Measurements from ENCODE around the gene ITGB2.

ITGB2 gene

DNA sequence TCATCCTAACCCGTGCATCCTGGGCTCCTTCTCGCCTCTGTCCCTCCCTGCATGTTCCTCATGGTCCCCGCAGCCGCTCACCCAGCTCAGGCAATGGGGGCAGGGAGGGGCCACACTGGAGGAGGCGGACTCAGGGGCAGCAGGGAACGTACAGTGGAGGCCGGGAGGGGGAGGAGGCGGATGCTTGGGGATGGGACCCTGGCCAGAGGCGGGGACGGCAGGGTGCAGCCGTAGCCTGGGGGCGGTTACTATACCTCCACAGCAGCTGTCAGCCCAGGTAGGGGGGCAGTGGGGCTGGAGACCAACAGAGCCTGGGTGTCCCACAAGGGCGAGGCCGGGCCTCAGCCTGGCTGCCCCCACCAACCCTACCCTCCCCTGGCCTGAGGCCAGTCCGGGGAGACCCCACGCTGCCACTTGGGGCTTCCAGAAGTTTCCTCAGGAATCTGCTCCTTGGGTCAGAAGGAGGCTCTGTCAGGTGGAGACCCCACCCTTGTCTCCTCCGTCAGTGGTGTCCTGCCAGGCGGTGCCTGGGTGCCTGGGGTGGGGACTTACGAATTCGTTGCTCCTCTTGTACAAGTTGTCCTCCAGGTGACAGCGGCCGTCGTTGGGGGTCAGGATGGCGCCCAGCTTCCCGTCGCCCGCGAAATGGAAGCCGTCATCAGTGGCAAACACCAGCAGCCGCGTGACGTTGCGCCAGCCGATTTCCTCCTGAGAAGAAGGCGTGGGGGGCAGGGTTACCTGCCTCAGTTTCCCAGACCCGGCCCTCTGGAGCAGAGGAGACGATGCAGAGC, 20.7 kb downstream of the ITGB2 start:
- no peak for DNase-seq (ENCODE audit: extremely low spot score)
- TF ChIP-seq, protein P1, sequence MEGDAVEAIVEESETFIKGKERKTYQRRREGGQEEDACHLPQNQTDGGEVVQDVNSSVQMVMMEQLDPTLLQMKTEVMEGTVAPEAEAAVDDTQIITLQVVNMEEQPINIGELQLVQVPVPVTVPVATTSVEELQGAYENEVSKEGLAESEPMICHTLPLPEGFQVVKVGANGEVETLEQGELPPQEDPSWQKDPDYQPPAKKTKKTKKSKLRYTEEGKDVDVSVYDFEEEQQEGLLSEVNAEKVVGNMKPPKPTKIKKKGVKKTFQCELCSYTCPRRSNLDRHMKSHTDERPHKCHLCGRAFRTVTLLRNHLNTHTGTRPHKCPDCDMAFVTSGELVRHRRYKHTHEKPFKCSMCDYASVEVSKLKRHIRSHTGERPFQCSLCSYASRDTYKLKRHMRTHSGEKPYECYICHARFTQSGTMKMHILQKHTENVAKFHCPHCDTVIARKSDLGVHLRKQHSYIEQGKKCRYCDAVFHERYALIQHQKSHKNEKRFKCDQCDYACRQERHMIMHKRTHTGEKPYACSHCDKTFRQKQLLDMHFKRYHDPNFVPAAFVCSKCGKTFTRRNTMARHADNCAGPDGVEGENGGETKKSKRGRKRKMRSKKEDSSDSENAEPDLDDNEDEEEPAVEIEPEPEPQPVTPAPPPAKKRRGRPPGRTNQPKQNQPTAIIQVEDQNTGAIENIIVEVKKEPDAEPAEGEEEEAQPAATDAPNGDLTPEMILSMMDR (IDR thresholded peaks at IDR 0.05; ENCODE audit: control extremely low read depth, extremely low read depth, low read depth, missing control alignments) = no peak
- CTCF ChIA-PET = interaction anchor here (1.1 to 2.2 kb wide), 2 partner anchors 12 to 29 kb away, joined by 3 to 5 read pairs; no protein-coding TSS in a partner anchor
- POLR2A ChIA-PET = no interaction called here

- POLR2A ChIA-PET = no interaction called here
- TF ChIP-seq, protein P1 (IDR thresholded peaks at IDR 0.05; ENCODE audit: control extremely low read depth, extremely low read depth, low read depth, missing control alignments) = no peak
- CTCF ChIA-PET = interaction anchor here (1.2 to 2.2 kb wide), 2 partner anchors 8 to 30 kb away, joined by 5 read pairs; no protein-coding TSS in a partner anchor
- no peak for DNase-seq (ENCODE audit: extremely low spot score)
Measured at GRCh38 chr21:44898851-44899767, 21.6 kb downstream of the ITGB2 start.

DNA sequence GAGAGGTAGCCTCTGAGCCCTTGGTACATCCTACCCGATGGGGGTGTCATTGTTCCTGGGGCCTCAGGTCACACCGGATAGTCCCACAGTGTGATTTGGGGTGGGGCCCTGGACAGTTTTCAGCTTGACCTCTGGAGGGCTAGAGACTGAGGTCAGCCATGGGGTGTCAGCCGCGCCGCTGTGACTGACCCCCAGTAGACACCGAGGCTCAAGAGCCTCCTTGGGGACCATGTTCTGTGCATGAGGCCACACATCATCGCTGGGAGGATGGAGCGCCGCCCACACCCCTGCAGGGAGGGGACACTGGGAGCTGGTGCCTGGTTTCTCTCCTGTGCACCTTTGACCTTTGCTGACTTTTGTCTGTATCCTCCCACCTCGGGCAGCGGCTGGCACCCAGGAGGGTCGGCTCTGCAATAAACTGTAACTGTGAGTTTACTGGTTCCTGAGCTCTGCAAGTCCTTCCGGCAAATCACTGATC, 22.6 kb downstream of the ITGB2 start:
- POLR2A ChIA-PET = no interaction called here
- CTCF ChIA-PET = interaction anchor here (1.1 to 6.4 kb wide), 4 partner anchors 9 to 231 kb away, joined by 4 to 46 read pairs (median 5); no protein-coding TSS in a partner anchor
- TF ChIP-seq, protein P1 (IDR thresholded peaks at IDR 0.05; ENCODE audit: control extremely low read depth, extremely low read depth, low read depth, missing control alignments) = no peak
- no peak for DNase-seq (ENCODE audit: extremely low spot score)

DNA sequence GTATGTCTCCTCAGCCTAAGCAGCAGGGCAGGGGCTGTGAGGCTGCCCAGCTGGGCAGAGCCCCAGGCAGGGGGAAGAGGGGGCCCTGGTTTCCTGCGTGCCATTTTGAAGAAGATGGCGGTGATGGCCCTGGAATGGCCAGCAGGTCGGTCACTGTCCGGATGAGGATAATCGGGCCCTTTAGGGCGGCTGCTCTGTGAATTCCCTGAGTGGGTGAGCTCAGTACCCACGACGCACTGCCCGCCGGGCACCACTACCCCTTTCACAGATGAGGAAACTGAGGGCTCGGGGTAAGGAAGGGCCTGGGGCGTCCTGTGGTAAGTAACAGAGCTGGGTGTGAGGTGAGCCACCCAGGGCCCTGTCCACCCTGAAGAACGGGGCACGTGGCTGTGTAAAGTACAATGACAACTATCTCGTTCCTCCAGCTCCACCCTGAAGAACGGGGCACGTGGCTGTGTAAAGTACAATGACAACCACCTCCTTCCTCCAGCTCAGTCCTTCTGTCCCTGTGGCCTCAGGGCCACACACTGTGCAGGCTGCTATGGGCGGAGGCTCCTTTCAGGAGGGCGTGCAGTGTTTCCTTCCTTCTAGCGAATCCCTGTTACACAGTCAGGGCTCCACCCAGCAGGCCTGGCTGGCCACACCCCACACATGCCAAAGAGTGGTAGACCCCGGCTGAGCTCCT, 23.2 kb downstream of the ITGB2 start:
- no peak for DNase-seq (ENCODE audit: extremely low spot score)
- CTCF ChIA-PET = interaction anchor here (0.9 to 6.4 kb wide), 5 partner anchors 10 to 232 kb away, joined by 3 to 46 read pairs (median 5); no protein-coding TSS in a partner anchor
- POLR2A ChIA-PET = no interaction called here
- TF ChIP-seq, protein P1 (IDR thresholded peaks at IDR 0.05; ENCODE audit: control extremely low read depth, extremely low read depth, low read depth, missing control alignments) = no peak

- TF ChIP-seq, protein P1 (IDR thresholded peaks at IDR 0.05; ENCODE audit: control extremely low read depth, extremely low read depth, low read depth, missing control alignments) = no peak
- ChIA-PET CTCF (interaction anchor here (0.9 to 10.9 kb wide), 6 partner anchors 14 to 241 kb away, joined by 3 to 104 read pairs (median 6); no protein-coding TSS in a partner anchor), POLR2A (no interaction called here)
- DNase-seq (ENCODE audit: extremely low spot score) = no peak
Measured at GRCh38 chr21:44896561-44897286, 24.0 kb downstream of the ITGB2 start.

All from GM10248 (cell line).